ENCODE measurements around the gene RSPH10B2.
"Not testable (repeated sequence)": the region's sequence is repeated elsewhere in the genome, so short reads cannot be mapped to it uniquely, and the experiment has no call there.

Gene RSPH10B2

GRCh38 chr7:6753964-6754363, at the start of gene RSPH10B2:
Gene RSPH10B2 (plus strand): TSS chr7:6754103. CDS start chr7:6757678, 3,575 bp downstream.
- not testable (repeated sequence) for DNase-seq

- DNase-seq = no peak
Measured at GRCh38 chr7:6705959-6706665, 47.8 kb upstream of the RSPH10B2 start.

- DNase-seq = peak; percentile 94
Measured at GRCh38 chr7:6706666-6707407, 47.1 kb upstream of the RSPH10B2 start, which contains the start of gene ZNF12. Gene ZNF12 (minus strand): TSS chr7:6706947. CDS start chr7:6705173, 1,774 bp downstream.

- DNase-seq = no peak
Measured at GRCh38 chr7:6708304-6708703, 45.6 kb upstream of the RSPH10B2 start.

GRCh38 chr7:6709808-6710207, 44.1 kb upstream of the RSPH10B2 start:
- no peak for DNase-seq

- DNase-seq = no peak
Measured at GRCh38 chr7:6714360-6714759, 39.5 kb upstream of the RSPH10B2 start.

- not testable (repeated sequence) for DNase-seq
Measured at GRCh38 chr7:6715898-6716297, 38.0 kb upstream of the RSPH10B2 start.

- DNase-seq = no peak
Measured at GRCh38 chr7:6718124-6718523, 35.8 kb upstream of the RSPH10B2 start.

- DNase-seq = not testable (repeated sequence)
Measured at GRCh38 chr7:6724351-6724750, 29.6 kb upstream of the RSPH10B2 start.

GRCh38 chr7:6725003-6725402, 28.9 kb upstream of the RSPH10B2 start:
- DNase-seq = no peak

- not testable (repeated sequence) for DNase-seq
Measured at GRCh38 chr7:6726341-6726740, 27.6 kb upstream of the RSPH10B2 start.

- no peak for DNase-seq
Measured at GRCh38 chr7:6727663-6728062, 26.2 kb upstream of the RSPH10B2 start.

GRCh38 chr7:6728893-6729491, 24.9 kb upstream of the RSPH10B2 start:
- not testable (repeated sequence) for DNase-seq

- DNase-seq = peak; percentile 88
Measured at GRCh38 chr7:6729492-6730342, 24.2 kb upstream of the RSPH10B2 start.

GRCh38 chr7:6730343-6730633, 23.6 kb upstream of the RSPH10B2 start:
- DNase-seq = no peak

- not testable (repeated sequence) for DNase-seq
Measured at GRCh38 chr7:6738415-6738814, 15.5 kb upstream of the RSPH10B2 start.

- not testable (repeated sequence) for DNase-seq
Measured at GRCh38 chr7:6744410-6745100, 9.3 kb upstream of the RSPH10B2 start.

- not testable (repeated sequence) for DNase-seq
Measured at GRCh38 chr7:6749335-6749734, 4.6 kb upstream of the RSPH10B2 start.

GRCh38 chr7:6750173-6750572, 3.7 kb upstream of the RSPH10B2 start:
- DNase-seq = not testable (repeated sequence)

GRCh38 chr7:6761186-6761585, 7.3 kb downstream of the RSPH10B2 start:
- not testable (repeated sequence) for DNase-seq

- DNase-seq = not testable (repeated sequence)
Measured at GRCh38 chr7:6781581-6781980, 27.7 kb downstream of the RSPH10B2 start.

GRCh38 chr7:6789353-6789752, 35.5 kb downstream of the RSPH10B2 start:
- not testable (repeated sequence) for DNase-seq

Data from NCI-H1092 treated with DMSO at 0.1 percent for 48 hours (cell line).